GM21576 (cell line): ENCODE measurements around the gene ARID4B.
A peak's percentile ranks its signal among the peaks of the same experiment; 100 is the strongest.
"Not testable (repeated sequence)": the region's sequence is repeated elsewhere in the genome, so short reads cannot be mapped to it uniquely, and the experiment has no call there.

Source experiments
- ATAC-seq: cut with Tn5 transposase; IDR thresholded peaks from one replicate; pipeline ENCODE4 v1.9.1; 2021; ENCODE audit warnings: mild to moderate bottlenecking, moderate library complexity; ENCODE audit not compliant: unreplicated experiment

Gene ARID4B, protein sequence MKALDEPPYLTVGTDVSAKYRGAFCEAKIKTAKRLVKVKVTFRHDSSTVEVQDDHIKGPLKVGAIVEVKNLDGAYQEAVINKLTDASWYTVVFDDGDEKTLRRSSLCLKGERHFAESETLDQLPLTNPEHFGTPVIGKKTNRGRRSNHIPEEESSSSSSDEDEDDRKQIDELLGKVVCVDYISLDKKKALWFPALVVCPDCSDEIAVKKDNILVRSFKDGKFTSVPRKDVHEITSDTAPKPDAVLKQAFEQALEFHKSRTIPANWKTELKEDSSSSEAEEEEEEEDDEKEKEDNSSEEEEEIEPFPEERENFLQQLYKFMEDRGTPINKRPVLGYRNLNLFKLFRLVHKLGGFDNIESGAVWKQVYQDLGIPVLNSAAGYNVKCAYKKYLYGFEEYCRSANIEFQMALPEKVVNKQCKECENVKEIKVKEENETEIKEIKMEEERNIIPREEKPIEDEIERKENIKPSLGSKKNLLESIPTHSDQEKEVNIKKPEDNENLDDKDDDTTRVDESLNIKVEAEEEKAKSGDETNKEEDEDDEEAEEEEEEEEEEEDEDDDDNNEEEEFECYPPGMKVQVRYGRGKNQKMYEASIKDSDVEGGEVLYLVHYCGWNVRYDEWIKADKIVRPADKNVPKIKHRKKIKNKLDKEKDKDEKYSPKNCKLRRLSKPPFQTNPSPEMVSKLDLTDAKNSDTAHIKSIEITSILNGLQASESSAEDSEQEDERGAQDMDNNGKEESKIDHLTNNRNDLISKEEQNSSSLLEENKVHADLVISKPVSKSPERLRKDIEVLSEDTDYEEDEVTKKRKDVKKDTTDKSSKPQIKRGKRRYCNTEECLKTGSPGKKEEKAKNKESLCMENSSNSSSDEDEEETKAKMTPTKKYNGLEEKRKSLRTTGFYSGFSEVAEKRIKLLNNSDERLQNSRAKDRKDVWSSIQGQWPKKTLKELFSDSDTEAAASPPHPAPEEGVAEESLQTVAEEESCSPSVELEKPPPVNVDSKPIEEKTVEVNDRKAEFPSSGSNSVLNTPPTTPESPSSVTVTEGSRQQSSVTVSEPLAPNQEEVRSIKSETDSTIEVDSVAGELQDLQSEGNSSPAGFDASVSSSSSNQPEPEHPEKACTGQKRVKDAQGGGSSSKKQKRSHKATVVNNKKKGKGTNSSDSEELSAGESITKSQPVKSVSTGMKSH (N-terminal part only)

DNA sequence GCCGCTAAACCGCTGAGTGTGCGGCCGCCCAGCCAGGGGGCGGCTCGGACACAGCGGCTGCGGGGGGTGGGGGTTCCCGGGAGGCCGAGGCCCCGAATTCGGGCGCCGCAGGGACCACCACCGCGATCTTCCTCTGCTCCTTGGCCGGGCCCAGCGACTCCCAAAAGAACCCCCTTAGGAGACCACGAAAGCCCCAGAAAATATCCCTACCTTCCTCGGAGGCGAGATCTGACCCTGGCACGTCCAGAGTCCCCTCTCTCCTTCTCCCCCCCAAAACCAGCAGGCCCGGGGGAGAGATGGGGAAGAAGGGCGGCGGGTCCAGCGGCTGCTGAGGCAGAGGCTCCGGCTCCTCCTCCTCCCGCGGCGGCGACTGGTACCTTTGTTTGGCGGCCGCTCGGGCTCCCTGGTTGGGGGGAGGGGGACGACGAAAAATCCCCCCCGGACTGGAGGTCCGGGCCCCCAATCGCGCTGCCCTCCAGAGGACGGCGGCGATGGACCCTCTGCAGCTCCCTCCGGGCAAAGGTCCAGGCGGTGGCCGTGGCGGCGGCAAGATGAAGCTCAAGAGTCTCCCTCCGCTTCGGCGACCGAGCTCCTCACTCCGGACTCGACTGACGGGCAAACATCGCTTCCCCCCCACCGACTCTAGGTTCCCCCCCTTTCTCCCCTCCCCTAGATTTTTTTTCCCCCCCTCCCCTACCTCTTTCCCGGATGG is at the start of gene ARID4B:
Gene ARID4B (minus strand): TSS at position 621 of the 712 bp plus-strand sequence. CDS start 1,260 bp downstream, outside the sequence.
- ATAC-seq = peak; percentile 4

- no peak for ATAC-seq
Observed at GRCh38 chr1:235375919-235376605, 48.1 kb upstream of the ARID4B start.

GRCh38 chr1:235369802-235370201 is 41.8 kb upstream of the ARID4B start:
- ATAC-seq = no peak

DNA sequence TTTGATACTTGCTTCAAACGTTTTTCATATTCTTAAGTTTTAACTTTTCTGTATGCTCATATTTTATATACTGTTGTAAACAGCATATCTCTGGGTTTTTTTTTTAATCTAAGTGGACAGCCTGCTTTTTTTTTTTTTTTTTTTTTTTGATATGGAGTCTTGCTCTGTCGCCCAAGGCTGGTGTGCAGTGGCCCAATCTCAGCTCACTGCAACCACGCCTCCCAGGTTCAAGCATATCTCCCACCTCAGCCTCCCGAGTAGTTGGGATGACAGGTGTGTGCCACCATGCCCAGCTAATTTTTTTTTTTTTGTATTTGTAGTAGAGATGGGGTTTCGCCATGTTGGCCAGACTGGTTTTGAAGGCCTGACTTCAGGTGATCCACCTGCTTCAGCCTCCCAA is 40.4 kb upstream of the ARID4B start:
- ATAC-seq = no peak

- ATAC-seq = peak; percentile 100
Observed at GRCh38 chr1:235367000-235367908, 39.3 kb upstream of the ARID4B start, which contains the start of gene TBCE. TSS of gene TBCE (plus strand) at chr1:235367427. CDS start at chr1:235380050, 12,623 bp downstream.

- ATAC-seq = no peak
Observed at GRCh38 chr1:235366286-235366685, 38.3 kb upstream of the ARID4B start.

DNA sequence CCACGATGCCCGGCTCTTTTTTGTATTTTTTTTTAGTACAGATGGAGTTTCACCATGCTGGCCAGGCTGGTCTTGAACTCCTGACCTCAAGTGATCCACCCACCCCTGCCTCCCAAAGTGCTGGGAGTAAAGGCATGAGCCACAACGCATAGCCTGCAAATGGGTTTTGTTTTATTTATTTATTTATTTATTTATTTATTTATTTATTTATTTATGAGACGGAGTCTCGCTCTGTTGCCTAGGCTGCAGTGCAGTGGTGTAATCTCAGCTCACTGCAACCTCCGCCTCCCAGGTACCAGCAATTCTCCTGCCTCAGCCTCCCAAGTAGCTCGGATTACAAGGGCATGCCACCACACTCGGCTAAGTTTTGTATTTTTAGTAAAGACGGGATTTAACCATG is 36.2 kb upstream of the ARID4B start:
- ATAC-seq = not testable (repeated sequence)

GRCh38 chr1:235358899-235359298 is 30.9 kb upstream of the ARID4B start:
- ATAC-seq = no peak

DNA sequence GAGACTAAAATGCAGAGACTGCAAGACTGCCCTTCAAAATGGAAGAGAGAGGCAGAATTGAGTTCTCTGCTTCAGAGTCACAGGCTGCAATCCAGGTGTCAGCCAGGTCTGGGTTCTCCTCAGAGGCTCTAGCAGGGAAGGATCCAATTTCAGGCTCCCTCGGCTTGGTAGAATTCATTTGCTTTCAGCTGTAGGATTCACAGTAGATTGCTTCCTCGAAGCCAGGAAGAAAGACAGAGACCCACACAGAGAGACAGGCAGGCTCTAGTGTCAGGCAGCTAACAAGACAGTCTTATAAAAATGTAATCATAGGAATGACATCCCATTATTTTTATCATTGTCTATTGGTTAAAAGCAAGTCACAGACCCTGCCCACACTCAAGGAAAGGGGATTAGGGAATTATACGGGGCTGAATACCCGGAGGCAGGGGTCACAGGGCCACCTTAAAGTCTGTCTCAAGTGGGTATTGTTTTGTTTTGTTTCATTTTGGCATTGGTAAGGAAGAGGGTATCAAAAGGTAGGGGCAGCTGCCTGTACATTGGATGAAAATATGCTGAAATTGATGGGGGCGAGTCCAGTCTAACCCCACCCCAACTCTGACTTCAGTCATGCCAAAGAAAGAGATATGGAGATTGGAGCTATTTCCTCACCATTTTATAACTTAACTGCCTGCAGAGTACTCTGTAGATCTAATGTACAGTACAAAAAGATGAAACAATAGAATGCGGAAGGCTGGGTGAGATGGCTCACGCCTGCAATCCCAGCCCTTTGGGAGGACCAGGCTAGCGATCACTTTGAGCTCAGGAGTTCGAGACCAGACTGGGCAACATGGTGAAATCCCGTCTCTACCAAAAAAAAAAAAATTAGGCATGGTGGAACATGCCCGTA is 29.8 kb upstream of the ARID4B start:
- no peak for ATAC-seq

DNA sequence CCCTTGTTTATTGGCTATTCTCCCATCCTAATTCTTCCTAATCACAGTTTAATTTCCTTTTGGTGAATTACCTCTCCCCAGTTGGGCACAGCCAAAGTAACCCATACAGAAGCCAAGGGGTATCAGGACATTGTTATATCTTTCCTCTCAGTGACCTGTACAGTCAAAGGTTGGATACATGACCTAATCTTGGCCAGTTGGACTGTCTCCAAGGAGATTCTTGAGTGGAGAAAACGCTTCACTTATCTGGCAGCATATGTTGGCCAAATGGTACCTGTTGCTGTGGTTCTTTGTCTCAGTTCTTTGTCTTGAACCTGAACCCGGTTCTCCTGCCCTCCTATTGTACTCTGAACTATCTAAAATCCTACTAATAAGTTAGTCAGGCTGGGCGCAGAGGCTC is 23.9 kb upstream of the ARID4B start:
- no peak for ATAC-seq

GRCh38 chr1:235351441-235351840 is 23.5 kb upstream of the ARID4B start:
- ATAC-seq = no peak

DNA sequence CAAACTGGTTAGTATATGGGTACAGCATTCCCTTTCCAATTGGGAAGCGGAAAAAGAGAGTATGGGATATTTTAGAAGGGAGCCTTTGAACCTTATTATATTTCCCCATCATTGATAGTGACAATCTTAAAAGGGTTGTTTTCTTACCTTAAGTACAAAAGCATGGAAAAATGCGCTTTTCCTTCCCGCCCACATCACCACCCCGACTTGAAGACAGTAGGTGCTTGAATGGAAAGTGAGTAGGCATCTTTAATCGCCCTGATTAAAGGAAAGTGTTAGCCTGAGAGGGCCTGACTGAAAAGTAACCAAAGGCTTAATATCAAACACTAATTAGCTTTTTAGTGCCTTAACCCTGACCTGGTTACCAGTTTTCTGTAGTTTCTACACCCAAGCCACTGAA is 15.7 kb upstream of the ARID4B start:
- no peak for ATAC-seq

- ATAC-seq = no peak
Observed at GRCh38 chr1:235342471-235342870, 14.5 kb upstream of the ARID4B start.

DNA sequence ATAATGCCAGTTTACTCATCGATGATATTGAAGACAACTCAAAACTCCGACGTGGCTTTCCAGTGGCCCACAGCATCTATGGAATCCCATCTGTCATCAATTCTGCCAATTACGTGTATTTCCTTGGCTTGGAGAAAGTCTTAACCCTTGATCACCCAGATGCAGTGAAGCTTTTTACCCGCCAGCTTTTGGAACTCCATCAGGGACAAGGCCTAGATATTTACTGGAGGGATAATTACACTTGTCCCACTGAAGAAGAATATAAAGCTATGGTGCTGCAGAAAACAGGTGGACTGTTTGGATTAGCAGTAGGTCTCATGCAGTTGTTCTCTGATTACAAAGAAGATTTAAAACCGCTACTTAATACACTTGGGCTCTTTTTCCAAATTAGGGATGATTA is 14.1 kb upstream of the ARID4B start:
- no peak for ATAC-seq

GRCh38 chr1:235341334-235341733 is 13.4 kb upstream of the ARID4B start:
- no peak for ATAC-seq

DNA sequence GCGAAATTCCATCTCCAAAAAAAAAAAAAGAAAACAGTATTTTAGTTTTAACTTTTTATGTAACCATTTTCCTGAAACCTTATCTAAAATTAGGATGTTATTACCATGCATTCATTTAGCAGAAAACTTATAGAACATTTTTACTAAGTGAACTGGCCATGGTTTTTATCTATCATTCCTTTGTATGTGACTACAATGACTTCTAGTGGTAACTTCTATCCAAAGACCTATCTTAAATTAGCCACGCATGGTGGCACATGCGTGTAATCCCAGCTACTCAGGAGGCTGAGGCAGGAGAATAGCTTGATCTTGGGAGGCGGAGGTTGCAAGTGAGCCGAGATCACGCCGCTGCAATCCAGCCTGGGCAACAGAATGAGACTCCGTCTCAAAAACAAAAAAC is 11.8 kb upstream of the ARID4B start:
- no peak for ATAC-seq

DNA sequence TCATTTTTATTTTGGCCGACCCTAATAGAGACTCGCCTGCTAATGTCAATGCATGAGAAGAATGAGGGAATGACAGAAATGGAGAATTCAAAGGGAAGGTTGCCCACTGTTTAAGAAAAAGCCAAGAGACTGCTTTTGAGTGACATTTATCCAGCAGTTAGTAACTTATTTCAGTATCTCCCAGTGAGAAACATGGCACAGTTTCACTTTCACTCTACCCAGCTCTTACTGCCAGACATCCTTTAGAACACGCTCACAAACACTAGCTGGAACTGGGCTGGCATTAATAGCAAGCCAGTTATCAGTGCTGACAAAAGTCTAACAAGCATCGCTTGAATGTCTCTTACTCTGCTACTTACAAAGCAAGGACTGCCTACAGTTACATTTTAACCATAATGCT is 8.9 kb upstream of the ARID4B start:
- ATAC-seq = no peak

GRCh38 chr1:235331401-235331800 is 3.4 kb upstream of the ARID4B start:
- ATAC-seq = no peak
